AG04450 (cell line): ENCODE measurements around the gene C1QL2. TPM values are rescaled to one million over a fixed set of nuclear protein-coding genes. Genes with fewer than 3 reads are reported as not detected.

Experiments
- CTCF ChIA-PET: fragments of 300-600, 350-600 bp; formaldehyde crosslinking; extraction: SDS; loops from one replicate; lab custom pipeline; 2022; ENCODE audit warnings: antibody characterized with exemption, inconsistent platforms; lab: Charles Lee
- POLR2A ChIA-PET: fragments of 350-600 bp; formaldehyde crosslinking; extraction: SDS; loops from one replicate; lab custom pipeline; 2021; ENCODE audit warnings: antibody characterized with exemption, inconsistent platforms; lab: Yijun Ruan, JAX
- DNase-seq: peaks from one replicate; pipeline ENCODE4 v3.0.0-alpha.2; 2011; ENCODE audit warnings: low read depth, low spot score
- H3K27ac ChIP-seq: one replicate; pipeline ENCODE4 v1.5.1; 2012; ENCODE audit warnings: low read depth, low read length, control low read depth
- H3K27me3 ChIP-seq: one replicate; pipeline ENCODE4 v1.6.0; 2012; ENCODE audit warnings: low read length; ENCODE audit not compliant: control insufficient read depth, insufficient read depth
- H3K4me3 ChIP-seq: 2 replicates; pipeline ENCODE4 v1.5.1; 2011; ENCODE audit warnings: mild to moderate bottlenecking, low read depth, low read length, control low read depth
- H3K9me3 ChIP-seq: 2 replicates; pipeline ENCODE4 v1.5.1; 2012; ENCODE audit warnings: low read length; ENCODE audit not compliant: control insufficient read depth, insufficient read depth
- CTCF ChIP-seq: IDR thresholded peaks from 2 replicates; pipeline ENCODE4 v1.5.1; 2011; ENCODE audit warnings: low read depth, low read length, control low read depth, inconsistent platforms
- polyA plus RNA-seq: library from polyadenylated mRNA; depleted of rRNA; stranded (reverse); fragments of >200 nt; gene quantifications from 2 replicates; pipeline ENCODE4 v1.2.3, GENCODE V29; 2011

Gene C1QL2
- polyA plus RNA-seq, 1 experiment, result not detected

GRCh38 chr2:119195001-119195400, 36.5 kb upstream of the C1QL2 start:
- DNase-seq, result no peak
- POLR2A ChIA-PET, result no interaction called here
- no peak overlapping the region for H3K27ac ChIP-seq
- H3K27me3 ChIP-seq, result peaks cover 4% of the 10 kb centered on the region
- no peak for TF ChIP-seq CTCF
- H3K9me3 ChIP-seq, result no peaks in the 10 kb centered on the region; the same call in 1 of the 2 replicates
- CTCF ChIA-PET, result no interaction called here
- no peak overlapping the region for H3K4me3 ChIP-seq

- Histone ChIP-seq H3K9me3 (no peaks in the 10 kb centered on the region), H3K27ac (no peak overlapping the region), H3K4me3 (no peak overlapping the region), H3K27me3 (peaks cover 4% of the 10 kb centered on the region)
- TF ChIP-seq CTCF, result no peak
- DNase-seq, result no peak
- ChIA-PET POLR2A (no interaction called here), CTCF (interaction anchor here (1.2 kb wide), 1 partner anchor 13 kb away, joined by 3 read pairs; no protein-coding TSS in a partner anchor)
Observed at GRCh38 chr2:119192893-119193292, 34.3 kb upstream of the C1QL2 start.

GRCh38 chr2:119190321-119191111, 32.0 kb upstream of the C1QL2 start:
- POLR2A ChIA-PET, result no interaction called here
- H3K9me3 ChIP-seq, result no peaks in the 10 kb centered on the region
- no peak for DNase-seq
- peaks cover 2% of the 10 kb centered on the region for H3K27me3 ChIP-seq
- no peak overlapping the region for H3K4me3 ChIP-seq
- H3K27ac ChIP-seq, result no peak overlapping the region
- CTCF ChIA-PET, result interaction anchor here (1.2 to 1.6 kb wide), 2 partner anchors 16 to 28 kb away, joined by 3 to 5 read pairs; no protein-coding TSS in a partner anchor
- TF ChIP-seq CTCF, result no peak

- no peak for TF ChIP-seq CTCF
- POLR2A ChIA-PET, result no interaction called here
Observed at GRCh38 chr2:119184512-119184911, 26.0 kb upstream of the C1QL2 start.

GRCh38 chr2:119181791-119182445, 23.4 kb upstream of the C1QL2 start:
- no peak overlapping the region for H3K27ac ChIP-seq
- POLR2A ChIA-PET, result no interaction called here
- TF ChIP-seq CTCF, result no peak
- H3K4me3 ChIP-seq, result no peak overlapping the region
- no peaks in the 10 kb centered on the region for H3K9me3 ChIP-seq
- H3K27me3 ChIP-seq, result no peaks in the 10 kb centered on the region
- CTCF ChIA-PET, result interaction anchor here (0.7 kb wide), 1 partner anchor 300 kb away, joined by 3 read pairs; no protein-coding TSS in a partner anchor
- no peak for DNase-seq

More at GRCh38 chr2:119184512-119184911, 26.0 kb upstream of the C1QL2 start:
- H3K27ac ChIP-seq, result no peak overlapping the region
- H3K27me3 ChIP-seq, result peaks cover 2% of the 10 kb centered on the region
- DNase-seq, result no peak
- CTCF ChIA-PET, result no interaction called here
- H3K9me3 ChIP-seq, result no peaks in the 10 kb centered on the region
- H3K4me3 ChIP-seq, result no peak overlapping the region
